Urothelium cell line (cell line): ENCODE results near the gene OCA2.

ENCODE experiments used
- DNase-seq: peaks from one replicate; pipeline ENCODE4 v3.0.0; 2011; ENCODE audit warnings: low spot score, mixed read lengths
- FAIRE-seq: peaks from 2 replicates; lab custom pipeline; 2011; peaks lifted over from hg19 to GRCh38; lab: Jason Lieb, UNC

OCA2 gene

GRCh38 chr15:28005004-28005527 is 94.0 kb downstream of the OCA2 start:
- FAIRE-seq, result no peak
- DNase-seq, result no peak

GRCh38 chr15:28004143-28005003 is 94.7 kb downstream of the OCA2 start:
- DNase-seq (no peak), FAIRE-seq (peak; percentile 91)

GRCh38 chr15:28003302-28004037 is 95.6 kb downstream of the OCA2 start:
- FAIRE-seq (no peak), DNase-seq (no peak)

DNA sequence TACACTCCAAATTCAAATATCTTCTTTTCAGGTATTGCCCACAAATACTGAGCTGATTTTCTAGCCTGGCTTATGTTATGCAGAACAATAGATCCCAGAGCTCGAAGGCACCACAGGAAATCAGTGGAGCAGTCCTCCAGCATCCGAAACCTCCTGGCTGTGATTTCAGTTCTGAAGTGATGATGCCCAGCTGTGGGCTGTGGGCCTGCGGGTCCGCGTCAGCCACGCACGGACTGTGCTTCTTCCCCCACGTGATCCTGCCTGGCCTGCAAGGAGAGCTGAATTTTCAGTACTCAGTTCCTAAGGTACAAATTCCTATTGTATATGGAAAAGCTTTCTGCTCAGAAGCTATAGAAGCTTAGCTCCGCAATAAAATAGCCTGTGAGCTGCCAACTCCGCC is 96.2 kb downstream of the OCA2 start:
- no peak for DNase-seq
- FAIRE-seq, result no peak

GRCh38 chr15:28002136-28002861 is 96.8 kb downstream of the OCA2 start:
- DNase-seq, result no peak
- no peak for FAIRE-seq

DNA sequence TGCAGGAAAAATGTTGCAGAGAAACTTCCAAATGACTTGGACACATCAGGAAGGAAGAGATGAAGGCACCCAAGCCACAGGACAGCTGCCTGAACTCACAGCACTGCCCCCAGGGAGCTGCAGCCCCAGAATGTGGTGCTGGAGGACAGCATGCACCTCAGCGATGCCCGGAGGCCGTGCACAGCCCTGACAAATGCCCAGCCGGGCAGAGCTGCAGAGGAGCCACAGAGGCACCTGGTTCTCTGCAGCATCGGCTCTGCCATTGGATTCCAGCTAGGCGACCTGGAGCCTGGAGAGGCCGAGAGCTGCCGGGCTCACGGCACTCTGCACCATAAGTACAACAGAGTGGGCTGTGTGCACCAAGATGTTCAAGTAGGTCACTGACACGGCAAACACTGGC is 97.5 kb downstream of the OCA2 start:
- FAIRE-seq, result no peak
- no peak for DNase-seq

DNA sequence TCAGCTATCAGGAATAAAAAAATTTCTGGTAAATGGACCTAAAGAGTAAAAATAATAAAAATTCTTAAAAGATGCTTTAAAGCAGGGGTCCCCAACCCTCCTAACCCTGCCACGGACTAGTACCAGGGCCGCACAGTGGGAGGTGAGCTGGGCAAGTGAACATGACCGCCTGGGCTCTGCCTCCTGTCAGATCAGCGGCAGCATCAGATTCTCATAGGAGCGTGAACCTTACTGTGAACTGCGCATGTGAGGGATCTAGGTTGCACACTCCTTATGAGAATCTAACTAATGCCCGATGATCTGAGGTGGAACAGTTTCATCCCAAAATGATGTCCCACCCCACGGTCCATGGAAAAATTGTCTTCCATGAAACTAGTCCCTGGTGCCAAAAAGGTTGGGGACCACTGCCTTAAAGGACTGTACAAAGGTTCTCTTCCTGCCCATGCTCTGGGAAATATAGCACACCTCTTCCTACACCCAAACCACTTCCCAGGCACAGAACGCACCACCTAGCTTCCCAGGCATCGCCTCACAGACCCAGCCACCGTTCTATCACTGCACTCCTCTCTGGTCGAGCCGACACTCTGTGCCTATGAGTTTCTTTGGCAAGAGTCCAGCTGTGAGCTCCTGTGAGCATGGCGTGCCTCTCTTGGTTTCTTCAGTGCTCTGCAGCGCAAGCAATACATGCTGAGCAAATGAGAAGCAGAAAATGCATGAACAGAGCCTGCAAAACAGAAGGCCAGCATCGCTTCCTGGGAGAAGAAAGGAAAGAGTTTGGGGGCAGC is 104.9 kb downstream of the OCA2 start:
- FAIRE-seq, result no peak

GRCh38 chr15:27993544-27993943 is 105.6 kb downstream of the OCA2 start:
- FAIRE-seq, result no peak
- DNase-seq, result no peak

More for the DNA sequence above, 104.9 kb downstream of the OCA2 start:
- no peak for DNase-seq

DNA sequence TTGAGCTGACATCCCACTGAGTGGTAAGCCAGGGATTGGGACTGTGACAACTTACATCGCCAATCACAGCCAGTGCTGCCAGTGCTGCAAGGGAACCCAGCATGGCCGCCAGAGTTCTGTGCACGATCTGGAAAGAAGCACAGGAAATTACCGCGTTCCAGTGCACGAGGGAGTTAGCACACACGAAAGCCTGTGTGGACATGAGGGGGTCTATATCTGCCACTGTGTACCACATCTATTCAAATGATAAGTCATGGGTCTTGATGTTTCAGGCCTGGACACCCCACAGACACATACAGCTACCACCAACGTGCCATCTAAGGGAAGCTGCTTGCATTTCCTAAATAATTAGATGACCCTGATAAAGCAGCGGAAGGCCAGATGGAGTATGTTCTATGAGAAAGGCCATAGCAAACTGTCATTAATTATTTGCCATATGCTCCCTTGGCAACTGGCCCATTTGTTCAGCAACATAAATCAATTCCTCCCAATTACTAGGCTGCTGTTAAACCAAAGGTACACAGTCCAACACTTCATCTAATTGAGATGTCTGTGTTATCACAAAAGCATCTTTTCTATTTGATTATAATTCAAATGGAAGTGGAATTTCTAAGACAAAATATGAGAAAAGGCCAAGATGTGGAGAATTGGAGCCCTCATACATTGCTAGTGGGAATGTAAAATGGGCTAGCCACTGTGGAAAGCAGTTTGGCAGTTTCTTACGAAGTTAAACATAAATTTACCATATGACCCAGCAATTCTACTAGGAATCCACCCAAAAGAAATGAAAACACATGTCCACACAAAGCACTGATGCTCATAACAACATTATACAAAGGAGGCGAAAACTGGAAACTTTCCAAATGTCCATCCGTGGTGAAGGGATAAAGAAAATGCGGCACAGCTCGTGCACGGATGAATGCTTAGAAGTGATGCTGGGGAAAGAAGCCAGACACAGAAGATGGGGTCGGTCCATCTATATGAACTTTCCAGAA is 108.3 kb downstream of the OCA2 start:
- DNase-seq (no peak), FAIRE-seq (no peak)

DNA sequence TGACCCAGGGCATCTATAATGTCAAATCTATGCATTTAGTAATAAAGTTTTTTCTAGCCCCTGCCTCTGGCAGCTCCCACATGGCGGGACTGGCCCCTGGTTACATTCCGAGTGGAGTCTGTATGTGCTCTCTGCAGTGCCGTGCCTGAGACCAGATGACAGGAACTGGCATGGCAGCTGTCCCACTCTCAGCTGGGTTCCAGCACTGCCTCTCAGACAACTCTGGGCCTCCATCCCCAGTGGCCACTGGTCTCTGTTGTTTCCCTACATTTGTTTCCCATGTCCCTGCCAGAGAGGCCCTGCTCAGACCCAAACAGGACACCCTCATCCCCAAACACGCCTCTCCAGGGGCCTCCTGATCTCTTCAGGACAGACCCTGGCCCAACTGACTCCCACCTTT is 109.3 kb downstream of the OCA2 start:
- FAIRE-seq, result no peak
- DNase-seq, result no peak

- DNase-seq (no peak), FAIRE-seq (no peak)
Measured at GRCh38 chr15:27989427-27989826, 109.7 kb downstream of the OCA2 start.

GRCh38 chr15:27985099-27985498 is 114.0 kb downstream of the OCA2 start:
- FAIRE-seq, result no peak

DNA sequence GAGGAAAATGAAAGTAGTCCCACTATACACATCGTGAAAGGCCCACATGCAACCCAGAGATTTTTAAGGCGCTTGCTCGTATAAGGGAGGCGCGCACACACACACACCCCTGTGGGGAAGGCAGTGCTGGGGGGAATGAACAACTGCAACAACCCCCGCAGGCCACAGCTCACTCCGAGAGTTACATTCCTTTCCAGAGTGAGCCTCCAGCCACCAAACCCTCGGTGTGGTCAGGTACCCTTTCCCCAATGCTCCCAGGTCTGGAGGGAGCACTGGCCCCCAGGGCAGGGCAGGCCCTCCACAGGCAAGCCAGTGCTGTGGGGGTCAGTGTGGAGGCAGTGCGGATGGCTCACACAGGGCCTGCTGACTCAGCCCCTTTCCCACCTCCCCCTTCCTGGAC is 115.6 kb downstream of the OCA2 start:
- FAIRE-seq (no peak), DNase-seq (no peak)

More at GRCh38 chr15:27985099-27985498, 114.0 kb downstream of the OCA2 start:
- no peak for DNase-seq

GRCh38 chr15:27977696-27978095 is 121.4 kb downstream of the OCA2 start:
- no peak for FAIRE-seq
- no peak for DNase-seq

- FAIRE-seq, result no peak
- no peak for DNase-seq
Measured at GRCh38 chr15:27973886-27974285, 125.2 kb downstream of the OCA2 start.

GRCh38 chr15:27970661-27971392 is 128.3 kb downstream of the OCA2 start:
- FAIRE-seq (peak; percentile 80), DNase-seq (no peak)

DNA sequence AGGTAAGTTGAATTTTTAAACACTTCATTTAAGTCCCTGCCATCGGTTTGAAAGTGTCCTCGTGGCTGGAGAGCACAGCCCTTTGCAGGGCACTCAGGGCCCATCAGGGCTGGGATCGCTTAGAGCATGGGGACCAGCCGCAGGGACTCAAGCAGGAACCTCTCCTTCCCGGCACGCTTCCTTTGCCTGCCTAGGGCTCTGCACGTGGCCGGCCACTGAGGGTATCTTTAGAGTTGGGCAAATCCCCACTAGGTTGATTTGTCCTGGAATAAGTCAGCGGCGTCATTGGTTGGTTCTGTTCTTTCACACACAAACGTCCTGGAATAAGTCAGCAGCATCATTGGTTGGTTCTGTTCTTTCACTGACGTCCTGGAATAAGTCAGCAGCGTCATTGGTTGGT is 131.6 kb downstream of the OCA2 start:
- DNase-seq (no peak), FAIRE-seq (no peak)

DNA sequence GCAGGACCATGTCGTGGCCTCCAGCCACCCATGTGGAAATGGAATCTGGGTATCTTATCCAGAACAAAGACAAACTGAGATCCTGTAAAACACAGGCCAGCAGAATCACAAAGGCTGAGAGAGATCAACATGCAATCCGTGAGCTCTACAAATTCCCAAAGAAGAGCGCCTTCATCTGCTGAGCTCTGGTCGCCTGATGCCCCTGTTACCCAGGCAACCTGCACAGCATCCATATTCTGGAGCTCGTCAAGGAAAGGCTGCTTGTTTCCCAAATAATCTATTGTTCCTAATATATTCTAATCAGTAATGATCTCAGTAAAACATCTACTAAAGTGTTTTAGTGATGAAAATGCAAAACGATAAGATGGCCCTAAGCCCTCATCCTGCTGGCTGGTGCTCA is 133.6 kb downstream of the OCA2 start:
- DNase-seq, result no peak
- no peak for FAIRE-seq

DNA sequence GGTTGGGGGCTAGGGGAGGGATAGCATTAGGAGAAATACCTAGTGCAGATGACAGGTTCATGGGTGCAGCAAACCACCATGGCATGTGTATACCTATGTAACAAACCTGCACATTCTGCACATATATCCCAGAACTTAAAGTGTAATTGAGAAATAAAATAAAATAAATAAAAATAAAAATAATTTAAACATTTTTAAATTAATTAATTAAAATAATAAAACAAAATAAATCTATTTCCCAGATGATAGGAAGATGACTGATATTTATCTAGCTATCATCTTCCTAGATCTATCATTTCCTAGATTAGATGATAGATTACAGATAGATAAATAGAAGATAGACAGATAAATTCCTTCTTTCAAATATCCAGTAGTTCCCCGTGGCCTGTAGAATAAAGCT is 137.3 kb downstream of the OCA2 start:
- FAIRE-seq, result no peak
- no peak for DNase-seq
